GM18519 (cell line): ENCODE data around the gene PDE8B.

Experiments
- ATAC-seq: cut with Tn5 transposase; IDR thresholded peaks from one replicate; pipeline ENCODE4 v1.9.1; 2021; ENCODE audit warnings: mild to moderate bottlenecking, moderate library complexity; ENCODE audit not compliant: unreplicated experiment, low FRiP score

The PDE8B gene

DNA sequence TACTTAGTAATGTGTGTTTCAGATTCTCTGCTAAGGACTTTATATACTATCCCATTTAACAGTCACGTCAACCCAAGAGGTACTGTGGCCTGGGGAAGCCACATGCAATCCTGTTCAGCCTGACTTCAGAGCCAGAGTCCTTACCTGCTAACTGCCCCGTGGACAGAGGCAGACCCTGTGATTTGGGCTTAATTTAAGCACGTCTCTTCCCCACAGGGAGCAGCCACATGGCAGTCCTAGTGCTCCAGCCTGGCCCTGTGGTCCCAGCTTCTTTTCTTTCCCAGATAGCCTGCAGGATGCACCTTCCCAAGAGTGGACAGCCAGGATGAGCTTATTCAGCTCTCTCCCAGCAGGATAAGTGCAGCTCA, 71.5 kb downstream of the PDE8B start:
- ATAC-seq = no peak

DNA sequence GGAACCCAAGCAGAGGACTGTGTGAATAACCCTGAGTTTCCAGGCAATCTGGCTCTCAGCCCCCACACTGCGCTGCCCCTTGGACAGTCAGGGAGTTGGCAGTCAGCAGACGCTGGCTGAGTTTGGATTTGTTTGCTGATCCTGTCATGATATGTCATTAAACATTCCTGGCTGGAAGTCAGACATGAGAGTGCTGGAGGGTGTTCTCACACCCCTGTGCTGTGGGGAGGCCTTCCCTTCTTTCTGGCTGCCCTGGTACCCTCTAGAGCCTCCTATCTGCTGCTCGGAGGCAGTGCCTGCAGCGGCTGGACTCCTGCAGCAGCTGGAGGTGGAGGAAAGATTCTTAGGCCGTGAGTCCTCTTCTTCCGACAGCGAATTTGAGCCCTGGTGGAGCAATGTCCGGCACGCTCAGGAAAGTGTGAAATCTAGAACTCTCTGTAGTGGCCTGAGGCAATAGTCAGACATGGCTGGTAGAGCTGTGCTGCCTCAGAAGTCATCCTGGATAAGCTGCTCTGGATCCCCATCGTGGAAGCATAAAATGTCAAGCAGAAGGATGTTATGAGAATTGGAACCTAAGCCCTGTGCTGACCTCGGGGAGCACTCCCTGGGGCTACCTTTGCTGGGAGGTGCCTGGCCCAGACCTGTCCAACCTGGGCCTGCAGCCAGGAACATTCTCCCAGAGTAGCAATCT, 72.0 kb downstream of the PDE8B start:
- ATAC-seq = no peak

DNA sequence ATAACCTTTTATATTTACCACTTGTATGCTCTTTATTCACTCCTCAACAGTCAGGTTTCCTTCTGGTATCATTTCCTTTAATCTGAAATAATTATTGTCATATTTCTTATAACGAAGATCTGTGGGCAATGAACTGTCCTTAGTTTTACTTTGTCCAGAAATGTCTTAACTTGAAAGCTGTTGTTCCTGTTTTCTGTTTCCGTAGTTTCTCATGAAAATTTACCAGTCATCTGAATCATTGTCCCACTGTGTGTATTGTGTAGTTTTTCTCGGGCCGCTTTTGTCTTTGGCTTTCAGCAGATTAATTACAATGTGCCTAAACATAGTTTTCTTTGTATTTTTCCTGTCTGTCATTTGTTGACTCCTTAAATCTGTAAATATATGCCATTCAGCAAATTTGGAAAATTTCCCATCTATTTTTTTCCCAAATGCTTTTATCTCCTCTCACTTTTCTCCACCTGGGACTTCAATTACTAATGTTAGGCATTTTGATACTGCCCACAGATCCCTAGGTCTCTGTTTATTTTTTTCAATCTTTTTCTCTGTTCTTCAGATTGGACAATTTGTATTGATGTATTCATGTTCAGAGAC, 74.9 kb downstream of the PDE8B start:
- ATAC-seq = no peak

DNA sequence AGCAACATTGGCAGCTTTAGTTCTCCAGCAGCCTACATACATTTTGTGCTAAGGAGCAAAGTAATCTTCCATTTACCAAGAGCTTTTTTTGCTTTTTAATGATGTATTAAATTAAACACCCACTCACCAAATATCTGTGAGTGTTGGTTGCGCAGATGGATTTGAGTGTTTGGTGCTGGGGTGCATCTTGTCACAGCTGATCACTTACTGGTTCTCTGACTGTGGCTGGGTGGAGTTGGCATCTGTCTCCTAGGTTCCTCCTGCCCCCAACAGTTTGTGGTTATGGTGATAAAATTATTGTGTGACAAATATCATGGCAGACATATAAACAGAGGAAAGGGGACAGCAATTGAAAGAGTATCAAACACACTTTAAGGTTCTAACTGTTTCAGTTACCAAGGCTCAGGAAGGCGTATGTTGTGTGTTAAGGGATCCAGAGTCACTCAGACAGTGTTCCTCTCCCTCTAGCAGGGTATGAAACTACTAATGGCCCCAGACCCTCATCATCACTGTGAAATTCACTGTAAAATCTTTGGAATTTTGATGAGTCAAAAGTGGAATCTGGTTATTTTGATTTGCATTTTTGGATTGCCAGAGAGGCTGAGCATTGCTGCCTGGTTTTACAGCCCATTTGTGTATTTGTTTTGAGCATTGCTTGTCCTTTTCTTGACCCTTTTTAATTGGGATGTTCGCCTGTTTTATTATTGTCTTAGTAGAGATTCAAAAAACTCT, 81.7 kb downstream of the PDE8B start:
- no peak for ATAC-seq

DNA sequence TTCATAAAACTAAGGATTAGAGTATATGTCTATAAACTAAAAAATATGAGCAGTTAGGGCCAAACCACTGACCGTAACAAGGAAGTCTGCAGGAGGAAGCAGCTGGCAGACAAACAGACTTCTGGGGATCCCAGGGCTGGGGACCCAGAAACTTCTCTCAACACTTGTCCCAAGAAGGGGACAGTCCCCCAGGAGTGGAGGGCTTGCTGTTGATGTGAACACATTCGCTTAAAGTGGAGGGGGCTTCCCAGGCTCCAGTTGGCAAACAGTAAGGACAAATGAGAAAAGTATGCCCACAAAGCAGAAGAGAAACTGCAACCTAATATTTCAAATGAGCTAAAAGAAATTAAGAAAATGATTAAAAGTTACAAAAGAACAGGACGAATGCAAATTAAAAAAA, 83.7 kb downstream of the PDE8B start:
- ATAC-seq = no peak

DNA sequence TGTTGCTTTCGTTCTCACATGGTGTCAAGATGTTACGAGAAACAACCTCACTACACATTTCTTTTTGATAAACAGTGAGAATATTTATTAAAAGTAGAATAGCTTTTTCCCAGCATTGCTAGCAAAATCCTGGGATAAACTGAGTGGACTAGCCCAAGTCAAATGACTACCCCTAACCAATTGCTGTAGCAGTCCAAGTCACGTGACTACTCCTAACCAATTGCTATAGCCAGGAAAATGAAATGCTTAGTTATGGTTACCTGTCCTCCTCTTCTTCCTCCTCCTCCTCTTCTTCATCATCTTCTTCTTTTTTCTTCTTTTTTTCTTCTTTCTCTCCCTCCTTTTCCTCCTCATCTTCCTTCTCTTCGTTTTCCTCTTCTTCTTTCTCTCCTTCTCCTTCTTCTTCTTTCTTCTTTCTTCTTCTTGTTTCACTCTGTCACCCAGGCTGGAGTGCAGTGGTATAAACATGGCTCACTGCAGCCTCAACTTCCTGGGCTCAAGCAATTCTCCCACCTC, 85.4 kb downstream of the PDE8B start:
- no peak for ATAC-seq

DNA sequence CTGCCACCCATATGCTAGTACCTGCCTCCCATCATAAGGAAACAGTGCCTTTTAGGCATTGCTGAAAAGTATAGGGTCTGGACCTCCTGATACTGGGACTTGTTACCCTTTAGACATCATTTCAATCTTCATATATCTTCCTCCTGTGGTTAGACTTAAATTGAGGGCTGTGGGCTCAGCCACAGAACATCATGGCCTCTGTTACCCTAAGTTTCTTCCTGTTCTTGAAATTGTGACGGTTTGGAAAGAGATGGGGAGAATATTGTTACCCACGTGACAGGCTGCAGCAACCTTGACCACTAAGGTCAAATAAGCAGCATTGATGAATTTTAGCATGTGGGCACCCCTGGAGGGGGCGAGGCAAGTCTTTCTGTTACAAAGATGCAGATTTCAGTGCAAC, 87.7 kb downstream of the PDE8B start:
- no peak for ATAC-seq

DNA sequence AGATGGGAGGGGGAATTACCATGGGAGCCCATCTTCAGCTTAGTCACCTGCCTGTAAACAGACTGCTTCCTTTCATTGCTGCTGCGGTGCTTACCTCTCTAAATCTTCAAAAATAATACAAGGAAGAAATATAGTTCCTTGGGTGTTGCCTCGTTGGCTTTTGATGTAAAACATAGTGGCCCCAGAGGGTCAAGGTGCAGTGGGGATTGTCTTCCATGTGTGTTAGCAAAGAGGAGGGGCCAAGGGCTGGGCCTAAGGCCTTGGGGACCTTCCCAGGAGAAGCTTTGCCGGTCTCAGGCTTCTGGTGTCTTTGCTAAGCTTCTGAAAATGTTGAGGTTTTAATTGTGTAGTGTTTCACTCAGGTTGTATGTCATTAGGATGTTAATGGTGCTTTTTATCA, 90.0 kb downstream of the PDE8B start:
- ATAC-seq = no peak

DNA sequence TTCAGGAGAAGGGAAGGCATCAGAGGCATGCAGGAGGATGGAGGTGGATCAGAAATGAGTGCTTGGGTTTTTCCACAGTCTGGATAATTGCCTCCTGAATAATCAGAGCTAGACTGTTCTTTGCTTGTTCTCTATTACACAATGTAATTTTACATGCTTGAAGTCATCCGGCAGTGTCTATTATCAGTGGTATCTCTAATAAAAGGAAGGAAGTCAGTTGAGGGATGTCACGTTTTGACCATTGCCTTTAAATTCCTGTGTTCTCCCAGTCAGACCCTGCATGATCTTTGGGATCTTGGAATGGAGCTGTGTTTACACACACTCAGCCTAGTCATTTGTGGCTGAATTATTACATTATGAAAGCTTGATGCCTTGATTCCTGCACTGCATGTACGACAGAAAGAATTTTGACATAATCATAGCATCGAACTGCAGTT, 91.0 kb downstream of the PDE8B start:
- ATAC-seq = no peak

DNA sequence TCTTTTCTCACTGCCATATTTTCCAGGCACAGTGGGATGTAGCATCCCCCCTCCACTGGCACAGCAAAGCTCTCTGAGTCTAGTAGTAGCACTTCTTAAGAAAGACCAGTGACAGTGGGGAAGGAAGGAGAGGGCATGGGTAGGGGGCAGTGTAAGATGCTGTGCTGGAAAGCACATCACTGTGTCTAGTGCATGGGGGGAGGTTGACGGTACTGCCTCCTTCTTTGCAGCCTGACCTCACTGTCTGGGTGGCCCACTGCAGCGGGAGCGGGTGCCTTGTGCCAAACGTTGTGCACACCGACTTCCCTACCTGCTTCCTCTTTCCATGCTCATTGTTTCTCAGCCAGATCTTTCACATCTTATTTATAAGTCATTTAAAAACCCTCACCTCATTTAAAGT, 91.8 kb downstream of the PDE8B start:
- no peak for ATAC-seq

DNA sequence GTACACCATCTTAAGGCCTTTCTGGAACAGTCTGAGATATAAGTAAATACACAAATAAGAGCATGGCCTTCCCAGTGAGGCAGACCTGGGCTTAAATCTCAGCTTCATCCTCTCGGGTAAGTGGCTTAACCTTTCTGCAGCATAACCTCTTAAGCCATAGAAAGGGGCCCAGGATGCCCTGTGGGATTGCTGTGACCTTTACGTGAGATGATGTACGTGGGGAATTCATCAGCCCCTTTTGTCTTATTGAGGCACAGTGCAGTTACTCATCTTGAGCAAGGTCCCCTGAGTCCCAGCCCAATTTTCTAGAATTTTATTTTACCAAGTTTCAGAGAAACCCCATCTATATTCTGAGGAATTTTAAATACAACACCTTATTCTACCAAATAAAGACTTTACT, 92.2 kb downstream of the PDE8B start:
- no peak for ATAC-seq

DNA sequence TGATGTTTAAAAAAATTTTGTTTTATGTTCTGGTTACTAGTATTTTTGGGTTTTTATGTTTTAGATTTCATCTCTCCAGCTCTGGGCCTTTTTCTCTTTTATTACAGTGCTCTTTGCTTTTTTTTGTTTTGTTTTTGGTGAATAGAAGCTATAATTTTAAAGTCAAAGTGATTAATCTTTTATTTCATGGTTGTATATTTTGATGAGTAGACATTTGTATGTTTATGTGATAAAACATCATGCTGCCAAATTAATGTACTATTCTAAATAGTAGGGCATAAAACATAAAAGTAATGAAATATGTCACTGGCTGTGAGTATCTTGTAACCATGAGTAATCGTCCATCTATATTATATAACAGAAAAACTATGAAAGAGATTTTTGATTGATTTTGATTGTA, 93.9 kb downstream of the PDE8B start:
- ATAC-seq = no peak

DNA sequence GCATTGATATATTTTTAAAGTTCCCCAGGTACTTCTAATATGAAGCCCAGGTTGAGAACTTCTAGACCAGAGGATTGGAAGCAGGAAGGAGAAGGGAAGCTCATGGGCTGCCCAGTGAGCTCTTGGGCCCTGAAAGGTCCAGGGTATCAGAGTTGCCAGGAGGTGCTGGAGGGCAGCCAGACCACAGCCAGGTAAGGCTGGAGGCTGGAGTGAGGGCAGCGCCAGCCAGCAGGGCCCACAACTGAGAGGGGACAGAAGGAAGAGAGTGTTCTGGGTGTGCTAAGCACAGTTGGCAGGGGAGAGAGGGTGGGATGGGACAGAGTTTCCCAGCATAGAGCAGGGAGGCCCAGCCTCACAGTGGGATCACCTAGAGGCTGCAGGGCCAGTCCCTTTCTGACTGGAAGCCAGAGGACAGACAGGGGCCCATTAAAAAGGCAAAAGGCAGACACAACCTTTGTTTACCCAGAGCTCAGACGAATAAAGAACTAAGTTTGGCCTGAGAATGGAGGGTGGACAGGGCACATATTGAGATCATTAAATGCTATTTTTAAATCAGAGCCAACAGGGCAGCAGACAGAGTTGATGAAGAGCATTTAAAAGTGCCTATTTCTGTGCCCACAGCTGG, 94.9 kb downstream of the PDE8B start:
- ATAC-seq = no peak

DNA sequence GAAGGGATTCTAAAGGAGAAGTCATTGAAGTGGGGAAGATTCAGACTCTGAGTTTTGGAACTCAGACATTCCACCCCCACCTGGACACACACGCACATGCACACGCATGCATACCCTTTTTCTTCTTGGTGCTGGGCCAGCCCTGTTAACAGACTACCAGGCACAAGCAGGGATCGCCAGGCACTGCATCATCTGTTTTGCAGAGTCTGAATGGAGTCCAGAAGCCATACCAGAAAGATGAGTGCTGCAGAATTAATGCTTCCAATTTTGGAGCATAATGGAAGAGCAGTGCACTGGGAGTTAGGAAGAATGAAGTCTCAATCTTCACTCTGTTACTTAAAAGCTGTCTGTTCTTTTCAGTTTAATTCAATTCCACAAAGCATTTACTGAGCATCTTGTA, 95.5 kb downstream of the PDE8B start:
- ATAC-seq = no peak

DNA sequence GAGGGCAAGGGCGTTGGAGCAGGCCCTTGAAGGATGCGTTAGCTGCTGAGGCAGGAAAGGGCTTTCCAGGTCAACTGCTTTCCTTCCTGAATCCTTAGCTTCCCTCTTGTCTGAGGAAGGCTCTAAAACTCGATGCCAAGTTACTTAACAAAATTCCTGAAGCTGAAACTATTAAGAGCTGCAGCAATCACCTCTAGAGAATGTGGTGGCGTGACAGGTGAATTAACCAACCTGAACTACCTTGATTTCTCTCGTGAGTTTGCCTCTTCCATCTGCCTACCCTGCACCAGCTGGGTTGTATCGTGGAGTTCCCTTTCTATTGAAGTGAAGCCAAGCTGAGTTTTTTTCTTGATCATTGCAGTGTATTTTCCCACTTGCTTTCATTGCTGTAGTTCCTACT, 96.1 kb downstream of the PDE8B start:
- no peak for ATAC-seq

DNA sequence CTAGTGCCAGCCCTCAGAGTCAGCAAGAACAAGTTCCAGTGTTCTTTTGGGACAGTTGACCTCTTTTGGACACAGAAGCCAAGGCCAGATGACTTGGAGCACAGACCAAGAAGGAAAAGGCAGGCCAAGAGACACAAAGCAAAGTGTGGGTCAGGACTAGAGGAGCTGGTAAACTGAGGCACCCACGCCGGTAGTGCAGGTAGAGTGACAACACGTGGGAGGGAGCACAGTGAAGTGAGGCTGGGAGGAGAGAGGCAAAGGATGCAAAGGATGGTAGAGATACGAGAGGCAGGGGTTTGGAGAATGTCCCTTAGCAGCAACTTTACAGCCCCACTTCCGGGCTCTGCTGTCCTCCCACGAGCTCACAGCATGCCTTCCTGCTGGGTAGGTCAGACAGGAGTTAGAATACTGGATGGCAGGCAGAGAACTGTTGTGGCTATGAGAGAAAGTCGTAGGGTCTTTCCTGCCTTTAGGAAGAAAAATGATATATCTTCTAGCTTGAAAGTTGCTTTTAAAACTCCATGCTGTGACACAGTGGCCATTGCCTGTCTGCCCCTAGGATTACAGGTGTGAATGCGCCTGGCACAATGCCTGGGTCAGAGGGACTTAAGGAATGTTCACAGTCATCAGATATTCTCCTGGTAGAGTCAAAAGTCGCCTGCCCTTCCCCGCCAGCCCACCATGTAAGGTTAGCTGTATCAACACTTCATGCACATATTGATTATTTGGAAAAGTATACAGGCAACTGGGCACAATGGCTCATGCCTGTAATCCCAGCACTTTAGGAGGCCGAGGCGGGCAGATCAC, 97.9 kb downstream of the PDE8B start:
- no peak for ATAC-seq

DNA sequence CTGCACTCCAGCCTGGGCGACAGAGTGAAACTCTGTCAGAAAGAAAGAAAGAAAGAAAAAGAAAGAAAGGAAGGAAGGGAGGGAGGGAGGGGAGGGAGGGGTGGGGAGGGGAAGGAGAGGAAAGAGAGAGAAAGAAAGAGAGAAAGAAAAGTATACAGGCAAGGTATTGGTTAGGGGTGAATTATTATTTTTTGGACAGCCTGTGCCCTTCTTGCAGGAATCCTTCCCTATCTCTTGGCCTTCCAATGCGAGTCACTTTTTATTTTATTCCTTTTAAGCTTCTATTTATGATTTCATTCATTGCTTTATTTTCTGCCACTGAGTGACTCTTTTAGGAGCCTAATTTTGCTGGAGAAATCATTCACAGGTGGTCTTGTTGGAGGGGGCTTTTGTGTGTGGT, 98.7 kb downstream of the PDE8B start:
- no peak for ATAC-seq

DNA sequence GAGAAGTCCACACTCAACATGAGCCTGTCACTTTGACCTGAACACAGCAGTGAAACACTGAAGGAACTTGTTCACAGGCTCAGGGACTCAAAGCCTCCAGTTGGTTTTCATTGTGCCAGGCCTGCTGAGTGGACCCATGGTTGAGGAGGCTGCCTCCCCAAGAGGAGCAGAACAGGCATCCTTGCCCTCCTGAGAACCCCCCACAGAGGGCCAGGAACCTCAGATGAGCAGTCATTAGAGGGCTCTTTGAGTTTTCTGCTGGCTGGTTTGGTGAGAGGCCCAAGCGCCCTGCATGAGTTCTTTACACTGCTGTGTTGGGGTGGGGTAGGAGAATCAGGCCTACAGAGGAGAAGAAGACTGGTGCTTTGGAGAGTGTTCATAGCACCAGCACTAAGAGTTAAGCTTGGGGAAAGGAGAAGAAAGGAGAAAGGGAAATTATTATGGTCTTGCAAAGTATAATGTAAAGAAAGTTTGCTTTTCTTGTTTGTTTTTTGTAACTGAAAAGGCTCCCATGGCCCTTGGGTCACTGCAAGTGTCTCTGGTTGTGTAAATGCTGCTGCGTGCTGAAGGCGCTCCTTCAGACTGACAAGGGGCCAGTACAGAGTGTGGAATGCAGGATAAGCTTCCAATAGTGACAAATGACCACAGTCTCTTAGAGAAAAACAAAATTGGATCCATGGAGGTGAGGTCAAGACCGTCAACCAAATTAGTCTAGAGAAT, 100.2 kb downstream of the PDE8B start:
- no peak for ATAC-seq

DNA sequence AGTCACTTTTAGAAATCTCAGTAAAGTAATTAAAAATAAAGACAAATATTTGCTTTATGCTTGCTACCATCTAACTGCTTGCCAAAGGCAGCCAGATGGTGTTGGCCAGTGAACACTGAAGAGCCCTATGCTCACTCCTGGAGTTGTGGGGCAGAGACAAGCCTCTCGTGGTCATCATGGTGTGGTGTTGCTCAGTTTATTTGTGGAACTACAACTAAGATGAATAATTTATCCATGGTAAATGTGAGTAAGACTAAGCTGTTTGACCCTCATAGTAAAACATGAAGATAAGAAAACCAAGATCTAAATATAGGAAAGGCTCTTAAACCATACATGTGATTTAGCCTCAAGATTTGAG, 100.7 kb downstream of the PDE8B start:
- ATAC-seq = no peak

DNA sequence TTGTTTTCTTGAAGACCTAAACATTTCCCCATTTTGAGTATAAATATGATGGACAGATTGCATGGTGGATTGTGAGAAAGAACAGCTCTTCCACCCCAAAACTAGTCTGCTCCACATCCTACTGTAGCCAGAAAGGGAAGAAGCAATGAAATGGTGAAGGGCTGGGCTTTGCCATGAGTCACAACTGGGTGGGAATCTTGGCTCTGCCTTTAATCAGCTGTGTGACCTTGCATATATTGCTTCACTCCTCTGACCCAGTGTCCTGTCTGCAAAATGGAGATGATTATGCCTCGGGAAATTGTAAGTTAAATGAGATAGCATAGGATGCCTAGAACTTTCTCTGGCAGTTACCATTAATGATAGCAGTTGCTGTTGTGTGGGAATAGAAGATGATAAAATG, 101.9 kb downstream of the PDE8B start:
- no peak for ATAC-seq
